ENCODE data around the gene FRMD4B. TPM values are rescaled to one million over a fixed set of nuclear protein-coding genes. Genes with fewer than 3 reads are reported as not detected.
A peak's percentile ranks its signal among the peaks of the same experiment; 100 is the strongest.
"Not testable (repeated sequence)": the region's sequence is repeated elsewhere in the genome, so short reads cannot be mapped to it uniquely, and the experiment has no call there.

Gene FRMD4B
- total RNA-seq, 1 donor from 2014 or later, result 10.8 TPM

DNA sequence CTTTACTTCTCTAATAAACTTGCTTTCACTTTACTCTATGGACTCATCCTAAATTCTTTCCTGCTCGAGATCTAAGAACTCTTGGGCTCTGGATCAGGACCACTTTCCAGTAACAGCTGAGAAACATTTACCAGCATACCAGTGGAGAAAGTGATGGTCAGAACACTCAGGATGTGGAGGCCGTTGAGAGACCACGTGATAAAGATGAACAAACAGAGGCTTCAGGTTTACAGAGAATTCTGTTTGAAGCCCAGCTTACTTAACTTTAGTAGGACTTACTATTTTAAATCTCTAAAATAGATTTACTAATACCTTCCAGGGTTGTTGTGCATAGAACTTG lies 57.0 kb downstream of the FRMD4B start:
- intact Hi-C loops (cut with DNase I), result loop anchor here (5.0 kb wide), 1 partner anchor 338 kb away; no protein-coding TSS in a partner anchor
- no peak for DNase-seq (ENCODE audit: low spot score)

DNA sequence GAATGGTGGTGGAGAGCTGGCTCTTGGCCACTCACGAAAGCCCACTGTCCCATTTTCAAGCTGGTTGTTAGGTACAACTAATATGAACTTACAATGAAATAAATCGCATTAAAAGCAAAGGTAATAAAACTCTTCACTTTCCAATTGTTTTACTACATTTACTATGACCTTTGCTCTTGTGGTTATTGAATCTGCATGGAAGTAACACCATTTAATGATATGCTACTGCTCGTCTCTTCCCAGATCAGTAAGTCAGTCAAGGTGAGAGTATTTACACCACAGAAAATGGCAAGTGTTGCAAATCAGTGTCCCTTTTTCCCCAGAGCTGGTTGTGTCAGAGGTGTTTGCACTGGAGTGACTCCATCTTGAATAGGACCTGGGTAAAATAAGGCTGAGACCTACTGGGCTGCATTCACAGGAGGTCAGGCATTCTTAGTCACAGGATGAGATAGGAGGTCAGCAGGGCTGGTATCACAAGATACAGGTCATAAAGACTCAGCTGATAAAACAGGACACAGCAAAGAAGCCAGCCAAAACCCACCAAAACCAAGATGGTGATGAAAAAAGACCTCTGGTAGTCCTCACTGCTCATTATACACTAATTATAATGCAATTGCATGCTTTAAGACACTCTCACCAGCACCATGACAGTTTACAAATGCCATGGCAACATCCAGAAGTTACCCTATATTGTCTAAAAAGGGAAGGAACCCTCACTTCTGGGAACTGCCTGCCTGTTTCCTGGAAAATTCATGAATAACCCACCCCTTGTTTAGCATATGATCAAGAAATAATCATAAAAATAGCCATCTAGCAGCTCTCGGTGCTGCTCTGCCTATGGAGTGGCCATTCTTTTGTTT lies 57.6 kb downstream of the FRMD4B start:
- intact Hi-C loops (cut with DNase I), result loop anchor here (5.0 kb wide), 1 partner anchor 339 kb away; no protein-coding TSS in a partner anchor
- DNase-seq (ENCODE audit: low spot score), result no peak

DNA sequence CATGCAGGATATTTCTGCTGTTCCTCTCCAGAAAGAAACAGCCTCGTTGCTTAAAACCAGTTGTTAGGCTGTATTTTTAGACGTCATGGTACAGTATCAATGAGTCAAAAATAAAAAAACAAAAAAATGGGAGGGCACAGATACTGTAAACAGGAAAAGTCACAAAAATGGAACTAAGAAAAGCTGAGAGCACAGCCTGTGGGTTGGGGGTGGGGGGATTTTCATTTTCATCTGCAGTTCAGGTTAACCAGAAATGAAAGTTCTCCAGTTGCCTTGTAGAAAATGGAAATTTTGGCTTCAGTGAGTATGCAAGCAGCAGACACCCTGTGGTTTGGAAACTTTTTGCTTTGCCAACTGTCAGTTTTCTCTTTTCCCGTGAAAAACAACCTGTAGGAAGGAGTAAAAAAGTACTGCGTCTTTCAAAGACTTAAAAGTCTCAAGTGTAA lies 59.0 kb downstream of the FRMD4B start:
- intact Hi-C loops (cut with DNase I), result loop anchor here (5.0 kb wide), 1 partner anchor 340 kb away; no protein-coding TSS in a partner anchor
- DNase-seq (ENCODE audit: low spot score), result no peak

DNA sequence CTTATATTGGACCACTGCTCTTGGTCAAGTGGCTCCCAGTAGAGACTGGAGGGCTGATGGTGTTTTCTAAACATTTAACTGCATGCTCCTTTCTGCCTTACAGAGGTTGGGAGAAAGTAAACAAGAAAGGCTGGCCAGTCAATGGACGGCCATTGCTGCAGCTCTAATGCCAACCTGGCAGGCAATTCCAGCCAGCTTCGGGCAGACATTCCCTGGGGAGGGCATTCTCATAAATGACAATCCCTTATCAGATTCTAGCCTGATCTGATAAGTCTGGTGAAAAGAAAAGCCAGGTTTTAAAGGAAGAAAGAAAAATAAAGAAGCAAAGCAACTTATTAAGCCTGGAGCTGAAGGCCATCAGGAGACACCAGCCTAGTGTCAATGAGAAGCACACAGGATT lies 60.7 kb downstream of the FRMD4B start:
- DNase-seq (ENCODE audit: low spot score), result no peak
- intact Hi-C loops (cut with DNase I), result loop anchor here (5.0 kb wide), 1 partner anchor 342 kb away; no protein-coding TSS in a partner anchor

DNA sequence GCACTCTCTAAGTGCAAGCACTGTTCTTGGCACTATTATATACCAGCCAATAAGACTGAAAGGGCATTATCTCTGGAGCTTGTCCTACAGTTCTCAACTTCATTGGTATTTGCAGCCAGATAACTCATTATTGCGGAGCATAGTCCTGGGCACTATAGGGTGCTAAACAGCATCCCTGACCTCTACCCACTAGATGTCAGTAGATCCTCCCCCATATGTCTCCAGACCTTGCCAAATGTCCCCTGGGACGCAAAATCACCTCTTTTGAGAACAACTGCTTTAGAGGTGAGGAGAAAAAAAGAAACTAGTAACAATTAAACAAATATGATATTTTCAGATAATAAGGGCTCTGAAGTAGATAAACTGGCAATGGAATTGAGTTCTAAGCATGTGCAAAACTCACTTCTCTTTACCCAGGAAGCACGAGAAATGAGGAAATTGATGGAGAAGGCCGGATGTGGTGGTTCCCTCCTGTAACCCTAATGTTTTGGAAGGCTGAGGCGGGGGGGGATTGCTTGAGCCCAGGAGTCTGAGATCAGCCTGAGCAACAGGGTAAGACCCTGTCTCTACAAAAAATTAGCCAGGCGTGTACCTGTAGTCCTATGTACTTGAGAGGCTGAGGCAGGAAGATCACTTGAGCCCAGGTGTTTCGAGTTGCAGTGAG lies 61.4 kb downstream of the FRMD4B start:
- intact Hi-C loops (cut with DNase I), result loop anchor here (5.0 kb wide), 3 partner anchors 33 to 343 kb away; no protein-coding TSS in a partner anchor
- no peak for DNase-seq (ENCODE audit: low spot score)

DNA sequence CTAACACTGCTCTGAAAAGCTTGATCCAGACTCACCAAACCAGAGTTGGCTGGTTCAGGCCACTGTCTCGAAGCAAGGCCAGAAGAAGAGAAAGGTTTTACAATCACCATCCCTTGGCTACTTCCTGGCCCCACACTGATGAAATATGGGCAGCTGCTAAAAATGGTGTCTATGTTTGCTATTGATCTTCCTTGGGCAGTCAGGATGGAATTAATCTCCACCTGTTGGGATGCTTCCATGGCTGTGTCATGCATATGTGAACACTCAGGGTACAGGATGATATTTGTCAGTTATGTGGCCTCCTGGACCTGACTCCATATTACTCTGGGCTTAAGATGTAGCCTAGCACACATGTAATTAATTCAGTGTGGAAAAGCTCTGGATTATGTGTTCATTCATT lies 61.9 kb downstream of the FRMD4B start:
- DNase-seq (ENCODE audit: low spot score), result no peak
- intact Hi-C loops (cut with DNase I), result loop anchor here (5.0 kb wide), 2 partner anchors 33 to 88 kb away; no protein-coding TSS in a partner anchor

DNA sequence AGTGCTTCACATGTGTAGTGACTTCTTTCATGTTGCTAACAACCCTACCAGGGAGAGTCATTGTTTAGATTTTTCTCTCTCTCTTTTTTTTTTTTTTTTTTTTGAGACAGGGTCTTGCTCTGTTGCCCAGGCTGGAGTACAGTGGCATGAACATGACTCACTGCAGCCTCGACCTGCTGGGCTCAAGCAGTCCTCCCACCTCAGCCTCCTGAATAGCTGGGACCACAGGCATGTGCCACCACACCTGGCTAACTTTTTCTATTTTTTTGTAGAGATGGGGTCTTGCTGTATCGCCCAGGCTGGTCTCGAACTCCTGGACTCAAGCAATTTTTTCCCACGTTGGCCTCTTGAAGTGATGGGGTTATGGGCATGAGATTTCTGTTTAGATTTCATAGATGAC lies 63.4 kb downstream of the FRMD4B start:
- DNase-seq (ENCODE audit: low spot score), result not testable (repeated sequence)
- intact Hi-C loops (cut with DNase I), result loop anchor here (5.0 kb wide), 2 partner anchors 35 to 90 kb away; no protein-coding TSS in a partner anchor

DNA sequence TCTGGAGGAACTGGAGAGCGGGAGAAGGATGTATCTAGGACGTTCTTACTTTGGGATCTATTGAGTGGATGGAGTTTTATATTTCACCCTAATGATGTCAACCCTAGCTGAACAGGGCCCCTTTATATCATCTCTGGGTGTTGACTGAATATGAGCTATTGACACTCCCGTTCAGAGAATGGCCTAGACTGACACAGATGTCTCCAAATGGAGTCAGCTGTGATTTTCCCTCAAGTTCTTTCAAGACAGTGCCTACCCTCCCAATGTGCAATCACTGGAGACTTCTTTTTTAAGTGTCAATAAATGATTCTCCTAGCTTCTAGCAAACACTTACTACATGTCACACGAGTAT lies 63.8 kb downstream of the FRMD4B start:
- intact Hi-C loops (cut with DNase I), result loop anchor here (5.0 kb wide), 2 partner anchors 35 to 90 kb away; no protein-coding TSS in a partner anchor
- no peak for DNase-seq (ENCODE audit: low spot score)

DNA sequence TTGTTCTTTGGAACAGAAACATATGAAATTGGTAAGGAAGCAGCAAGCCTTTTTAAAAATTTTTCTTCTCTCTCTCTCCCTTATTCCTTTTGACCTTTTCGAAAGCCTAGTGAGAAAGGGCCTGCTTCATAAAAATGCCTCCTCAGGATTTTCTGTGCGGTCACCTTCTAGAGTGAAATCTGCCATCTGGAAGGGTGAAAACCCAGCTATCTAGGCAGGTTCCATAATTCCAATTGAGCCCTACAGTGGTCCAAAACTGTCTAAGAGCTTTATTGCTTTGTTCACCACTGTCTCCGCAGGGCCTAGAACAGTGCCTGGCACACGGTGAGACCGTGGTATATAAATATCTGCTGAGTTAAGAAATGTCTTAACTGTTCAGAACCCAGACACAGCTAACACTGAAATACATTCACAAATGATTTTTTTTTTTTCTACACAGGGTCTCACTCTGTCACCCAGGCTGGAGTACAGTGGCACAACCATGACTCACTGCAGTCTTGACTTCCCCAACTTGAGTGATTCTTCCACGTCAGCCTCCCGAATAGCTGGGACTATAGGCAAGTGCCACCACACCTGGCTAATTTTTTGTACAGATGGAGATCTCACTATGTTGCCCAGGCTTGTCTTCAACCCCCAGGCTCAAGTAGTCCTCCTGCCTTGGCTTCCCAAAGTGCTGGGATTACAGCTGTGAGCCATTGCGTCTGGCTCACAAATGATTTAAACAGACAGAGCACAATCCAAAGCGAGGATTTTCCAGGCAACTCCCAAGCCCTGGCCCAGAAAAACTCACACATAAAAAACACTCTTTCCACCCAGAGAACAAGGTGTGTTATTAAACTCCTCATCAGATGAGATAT lies 64.4 kb downstream of the FRMD4B start:
- intact Hi-C loops (cut with DNase I), result loop anchor here (5.0 kb wide), 2 partner anchors 36 to 91 kb away; no protein-coding TSS in a partner anchor
- DNase-seq (ENCODE audit: low spot score), result no peak

DNA sequence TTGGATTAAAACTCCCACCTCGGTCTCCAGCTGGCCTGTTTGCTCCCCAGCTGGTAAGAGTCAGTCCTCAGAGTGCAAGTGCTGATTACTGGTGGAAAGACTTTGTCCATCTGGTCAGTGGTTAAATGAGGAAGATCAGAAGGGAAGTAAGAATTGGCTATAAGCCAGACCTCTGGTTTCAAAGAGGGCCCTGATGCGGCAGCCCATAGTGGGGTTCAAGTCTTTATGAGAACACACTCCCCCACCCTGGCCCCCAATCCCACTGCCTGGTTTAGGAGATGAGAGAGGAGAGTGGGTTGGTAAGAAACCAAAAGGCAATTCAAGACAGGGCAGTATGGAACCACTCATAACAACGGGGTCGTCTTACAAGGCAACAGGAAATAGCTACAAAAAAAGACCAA lies 65.0 kb downstream of the FRMD4B start:
- intact Hi-C loops (cut with DNase I), result loop anchor here (5.0 kb wide), 2 partner anchors 36 to 91 kb away; no protein-coding TSS in a partner anchor
- no peak for DNase-seq (ENCODE audit: low spot score)

DNA sequence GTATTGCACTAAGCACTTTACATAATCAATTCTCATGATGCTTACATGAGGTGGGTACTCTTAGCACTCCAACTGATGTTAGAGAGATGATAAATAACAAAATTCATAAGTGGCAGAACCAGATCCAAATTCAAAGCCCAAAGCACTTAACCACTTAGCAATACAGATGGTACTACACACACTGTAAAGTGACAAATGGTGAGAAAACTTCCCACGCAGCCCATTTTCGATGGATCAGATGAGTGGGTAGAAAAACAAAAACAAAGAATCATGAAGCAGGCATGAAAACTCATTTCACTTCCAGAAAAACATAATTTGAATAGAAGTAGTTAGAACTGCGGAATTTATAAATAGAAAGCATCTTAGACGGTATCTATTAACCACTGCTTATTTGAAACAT lies 66.2 kb downstream of the FRMD4B start:
- intact Hi-C loops (cut with DNase I), result loop anchor here (5.0 to 10.0 kb wide), 3 partner anchors 38 to 235 kb away; no protein-coding TSS in a partner anchor
- no peak for DNase-seq (ENCODE audit: low spot score)

DNA sequence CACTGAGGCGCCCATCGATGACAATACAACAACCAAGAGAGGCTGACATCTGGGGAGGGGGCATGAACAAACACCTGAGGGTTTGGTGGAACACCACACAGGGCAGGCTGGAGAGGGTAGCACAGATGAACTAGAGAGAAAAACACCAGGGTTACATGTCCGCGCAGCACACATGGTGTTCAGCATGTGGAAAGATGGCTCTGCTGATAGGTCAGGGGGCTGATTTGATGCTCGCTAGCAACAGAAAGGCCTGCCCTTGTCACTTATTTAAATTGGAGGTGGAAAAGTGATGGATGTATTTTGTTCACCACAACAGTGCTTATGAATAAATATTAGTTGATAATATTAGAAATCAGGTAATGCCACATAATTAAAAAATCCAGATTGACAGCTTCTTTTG lies 67.5 kb downstream of the FRMD4B start:
- intact Hi-C loops (cut with DNase I), result loop anchor here (10.0 kb wide), 1 partner anchor 236 kb away; no protein-coding TSS in a partner anchor
- DNase-seq (ENCODE audit: low spot score), result no peak

DNA sequence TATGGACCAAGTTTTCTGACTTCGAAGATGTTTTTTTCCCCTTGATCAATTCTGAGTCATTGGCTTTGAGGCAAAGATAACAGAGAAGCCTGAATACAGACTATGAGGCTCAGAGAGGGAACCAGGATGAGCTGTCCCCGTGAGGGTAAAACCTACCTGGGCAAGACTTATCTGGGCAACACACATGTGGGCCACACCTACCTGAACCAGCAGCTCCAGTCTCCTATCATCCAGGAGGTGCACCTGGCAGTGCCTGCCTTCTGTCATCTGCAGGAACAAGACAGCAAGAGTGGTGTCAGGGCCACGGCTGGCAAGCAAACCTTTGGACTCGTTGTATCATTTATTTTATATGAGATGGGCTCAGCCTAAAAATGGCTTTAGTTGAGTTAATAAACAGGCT lies 72.6 kb downstream of the FRMD4B start:
- intact Hi-C loops (cut with DNase I), result loop anchor here (10.0 kb wide), 1 partner anchor 242 kb away; no protein-coding TSS in a partner anchor
- DNase-seq (ENCODE audit: low spot score), result no peak

DNA sequence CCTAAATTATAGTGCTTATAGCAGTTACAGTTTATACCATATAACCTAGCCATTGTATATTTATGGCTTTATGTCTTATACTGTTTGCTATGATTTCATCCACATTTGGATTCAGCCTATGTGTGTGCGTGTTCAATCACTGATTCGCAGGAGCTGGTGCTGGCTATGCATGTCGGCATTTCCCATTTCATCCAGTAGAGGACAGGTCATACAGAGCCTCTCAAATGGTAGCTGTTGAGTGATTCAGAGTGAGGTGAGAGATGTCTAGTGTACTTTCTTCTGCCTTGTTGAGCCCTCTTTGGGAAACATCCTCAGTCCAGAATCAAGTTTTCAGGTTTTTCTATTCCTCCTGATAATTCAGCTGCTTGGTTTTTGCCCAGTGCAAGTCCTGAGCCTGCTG lies 76.1 kb downstream of the FRMD4B start:
- DNase-seq (ENCODE audit: low spot score), result no peak
- intact Hi-C loops (cut with DNase I), result loop anchor here (5.0 to 10.0 kb wide), 3 partner anchors 112 to 362 kb away; no protein-coding TSS in a partner anchor

DNA sequence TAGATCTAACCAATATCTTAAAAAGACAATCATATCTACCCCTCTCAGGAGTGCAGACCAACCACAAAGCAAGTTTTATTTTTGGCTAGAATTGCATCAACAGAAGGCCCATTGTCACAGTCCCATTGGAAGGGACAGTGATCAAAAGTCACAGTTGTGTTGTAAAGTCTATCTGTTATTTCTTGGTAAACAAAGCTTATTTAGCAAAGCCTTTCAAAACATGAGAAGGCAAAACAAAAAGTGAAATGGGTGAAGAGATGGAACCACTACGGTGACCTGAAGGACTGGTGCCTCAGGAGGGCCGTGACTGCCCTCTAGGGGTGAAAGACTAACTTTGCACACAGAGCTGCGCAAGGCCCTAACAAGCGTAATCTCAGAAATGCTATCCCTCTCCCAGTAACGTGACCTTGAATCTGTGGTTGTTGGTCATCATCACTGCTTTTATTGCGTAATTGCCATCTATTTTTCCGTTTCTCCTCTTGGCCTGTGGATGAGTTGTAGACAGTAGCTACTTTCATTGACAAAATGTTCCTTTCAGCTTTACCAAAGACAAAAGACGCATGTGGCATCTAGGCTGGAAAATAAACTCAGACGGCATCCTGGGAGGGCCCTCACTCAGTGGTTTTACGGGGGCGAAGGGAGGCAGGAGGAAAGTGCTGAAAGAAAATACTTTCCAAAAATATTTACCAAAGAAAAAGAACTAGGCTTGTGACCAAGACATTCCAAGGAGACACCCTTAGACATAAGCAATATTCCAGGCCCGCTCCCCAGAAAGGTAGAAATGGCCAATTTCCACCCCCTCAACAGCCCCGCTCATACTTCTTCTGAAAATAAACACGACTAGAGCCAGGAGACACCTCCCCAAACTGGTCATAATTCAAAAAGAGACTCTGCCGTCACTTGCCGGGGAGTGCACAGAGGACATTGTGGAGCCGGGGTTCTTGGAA lies 79.4 kb downstream of the FRMD4B start:
- intact Hi-C loops (cut with DNase I), result loop anchor here (1.0 to 5.0 kb wide), 3 partner anchors 116 to 366 kb away; no protein-coding TSS in a partner anchor
- peak; percentile 85 for DNase-seq (ENCODE audit: low spot score)

DNA sequence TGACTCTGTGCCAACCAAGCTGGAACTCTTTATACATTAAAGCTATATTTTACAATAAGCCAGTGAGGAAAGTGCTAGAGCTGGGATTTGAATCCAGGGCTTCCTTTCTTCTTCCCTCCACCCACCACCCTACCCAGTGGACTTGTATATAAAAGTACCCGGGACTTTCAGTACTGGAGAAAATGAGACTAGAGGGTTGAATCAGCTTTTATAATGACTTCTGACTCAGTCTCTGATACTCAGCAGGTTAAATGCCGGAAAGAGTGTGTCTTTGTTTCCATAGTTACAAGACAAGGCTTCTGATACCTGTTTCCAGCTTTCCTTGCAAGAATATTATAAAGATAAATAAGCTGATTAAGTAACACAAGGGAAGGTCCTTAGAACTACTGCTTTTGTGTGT lies 80.9 kb downstream of the FRMD4B start:
- intact Hi-C loops (cut with DNase I), result loop anchor here (5.0 kb wide), 2 partner anchors 117 to 367 kb away; no protein-coding TSS in a partner anchor
- DNase-seq (ENCODE audit: low spot score), result no peak

DNA sequence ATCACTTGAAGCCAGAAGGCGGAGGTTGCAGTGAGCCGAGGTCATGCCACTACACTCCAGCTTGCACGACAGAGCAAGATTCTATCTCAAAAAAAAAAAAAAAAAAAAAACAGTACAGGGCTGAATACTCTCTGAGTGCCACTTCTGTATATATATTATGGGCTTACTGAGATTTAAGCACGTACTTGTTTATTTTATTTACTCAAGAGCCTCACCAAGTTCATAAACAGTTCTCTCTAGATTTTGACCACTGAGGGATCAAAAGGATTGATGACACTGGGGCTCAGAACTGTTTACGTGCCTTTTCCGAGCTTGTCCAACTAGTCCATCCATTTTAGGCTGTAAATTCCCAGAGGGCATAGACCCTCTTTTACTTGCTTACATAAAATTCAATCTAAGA lies 81.5 kb downstream of the FRMD4B start:
- DNase-seq (ENCODE audit: low spot score), result no peak
- intact Hi-C loops (cut with DNase I), result no loop called here

DNA sequence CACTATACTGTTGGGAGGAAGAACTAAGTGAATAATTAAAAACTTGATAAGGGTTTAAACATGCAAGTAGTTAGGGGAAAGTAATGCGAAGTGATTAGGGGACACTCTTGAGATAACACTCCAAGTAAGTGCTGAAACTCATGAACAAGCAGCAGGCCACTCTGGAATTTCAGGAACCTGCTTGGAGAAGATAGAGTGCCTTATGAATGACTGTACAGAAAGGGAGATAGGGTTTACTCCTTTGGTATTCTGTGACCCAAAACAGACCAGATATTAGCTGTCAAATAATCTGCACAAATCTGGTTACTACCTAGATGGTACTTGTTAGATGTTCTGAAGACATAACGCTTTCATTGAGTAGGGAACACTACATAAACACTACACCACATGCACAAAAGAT lies 85.6 kb downstream of the FRMD4B start:
- intact Hi-C loops (cut with DNase I), result no loop called here
- DNase-seq (ENCODE audit: low spot score), result no peak

Data from cardiac septum (tissue), 1 donor.